ENCODE results near the gene GALNT18.

DNA sequence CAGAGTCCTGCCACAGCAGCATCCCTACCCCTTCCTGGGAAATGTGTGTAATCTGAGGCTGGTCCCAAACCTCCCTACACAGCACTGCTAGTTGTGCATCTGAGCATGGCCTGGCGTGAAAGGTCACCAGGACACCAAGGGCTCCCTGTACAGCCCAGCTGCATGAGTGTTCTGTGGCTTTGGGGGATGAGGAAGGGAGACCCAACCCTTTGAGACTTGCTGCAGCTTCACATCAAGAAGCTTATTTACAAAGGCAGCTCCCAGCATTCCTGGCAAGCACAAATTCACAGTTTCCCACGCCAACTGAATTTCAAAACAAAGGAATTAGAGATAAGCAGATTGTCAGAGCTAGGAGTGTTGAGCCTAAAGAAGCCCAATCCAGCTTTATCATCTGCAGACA lies 301.0 kb downstream of the GALNT18 start:
- TF ChIP-seq ZNF8 (CRISPR knock-in tag; IDR thresholded peaks at IDR 0.05) (no peak), GLIS3 (CRISPR knock-in tag; IDR thresholded peaks at IDR 0.05) (no peak)
- TF ChIP-seq, protein P1, sequence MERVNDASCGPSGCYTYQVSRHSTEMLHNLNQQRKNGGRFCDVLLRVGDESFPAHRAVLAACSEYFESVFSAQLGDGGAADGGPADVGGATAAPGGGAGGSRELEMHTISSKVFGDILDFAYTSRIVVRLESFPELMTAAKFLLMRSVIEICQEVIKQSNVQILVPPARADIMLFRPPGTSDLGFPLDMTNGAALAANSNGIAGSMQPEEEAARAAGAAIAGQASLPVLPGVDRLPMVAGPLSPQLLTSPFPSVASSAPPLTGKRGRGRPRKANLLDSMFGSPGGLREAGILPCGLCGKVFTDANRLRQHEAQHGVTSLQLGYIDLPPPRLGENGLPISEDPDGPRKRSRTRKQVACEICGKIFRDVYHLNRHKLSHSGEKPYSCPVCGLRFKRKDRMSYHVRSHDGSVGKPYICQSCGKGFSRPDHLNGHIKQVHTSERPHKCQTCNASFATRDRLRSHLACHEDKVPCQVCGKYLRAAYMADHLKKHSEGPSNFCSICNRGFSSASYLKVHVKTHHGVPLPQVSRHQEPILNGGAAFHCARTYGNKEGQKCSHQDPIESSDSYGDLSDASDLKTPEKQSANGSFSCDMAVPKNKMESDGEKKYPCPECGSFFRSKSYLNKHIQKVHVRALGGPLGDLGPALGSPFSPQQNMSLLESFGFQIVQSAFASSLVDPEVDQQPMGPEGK (CRISPR knock-in tag; IDR thresholded peaks at IDR 0.05; ENCODE audit: borderline replicate concordance) = no peak

Measured in SK-N-SH treated with all-trans-retinoic acid at 6 μM for 48 hours (cell line).